GM12878 (cell line): ENCODE data around the gene USF3. TPM values are rescaled to one million over a fixed set of nuclear protein-coding genes. Genes with fewer than 3 reads are reported as not detected.

ENCODE experiments used
- BHLHE40 ChIP-seq, 2 experiments: fragments of 450-650 bp in 1 of 2; IDR thresholded peaks; 2 replicates each; pipeline ENCODE4 v1.6.1; 2011 to 2017; ENCODE audit warnings: low read depth in 2 of 2, borderline replicate concordance in 1 of 2, improper control_type of control experiment in 1 of 2, low read length in 1 of 2, mild to moderate bottlenecking in 1 of 2
- CHD2 ChIP-seq: IDR thresholded peaks from 2 replicates; pipeline ENCODE4 v1.6.1; 2011; ENCODE audit warnings: low read depth, low read length, improper control_type of control experiment, borderline replicate concordance
- EGR1 ChIP-seq, 2 experiments: IDR thresholded peaks; 1 replicate in 1 of 2; 2 replicates in 1 of 2; pipeline ENCODE4 v1.6.1; 2011 to 2012; ENCODE audit warnings: low read depth in 2 of 2, low read length in 2 of 2, borderline replicate concordance in 1 of 2, mild to moderate bottlenecking in 1 of 2, moderate library complexity in 1 of 2
- HDGF ChIP-seq: fragments of 450-650 bp; IDR thresholded peaks from 2 replicates; pipeline ENCODE4 v1.6.1; 2016; ENCODE audit warnings: antibody characterized with exemption
- IRF4 ChIP-seq: IDR thresholded peaks from 2 replicates; pipeline ENCODE4 v1.6.1; 2011; ENCODE audit warnings: low read depth, low read length
- JUNB ChIP-seq: IDR thresholded peaks from 2 replicates; pipeline ENCODE4 v1.6.1; 2016; ENCODE audit warnings: antibody characterized with exemption, mild to moderate bottlenecking
- LARP7 ChIP-seq: fragments of 450-650 bp; IDR thresholded peaks from 2 replicates; pipeline ENCODE4 v1.6.1; 2017; ENCODE audit warnings: mild to moderate bottlenecking
- MTA3 ChIP-seq: IDR thresholded peaks from 2 replicates; pipeline ENCODE4 v1.6.1; 2012; ENCODE audit warnings: low read length, inconsistent platforms, borderline replicate concordance
- NFIC ChIP-seq: IDR thresholded peaks from 2 replicates; pipeline ENCODE4 v1.6.1; 2012; ENCODE audit warnings: low read depth, mild to moderate bottlenecking, inconsistent platforms, low read length, moderate library complexity
- NFXL1 ChIP-seq: fragments of 450-650 bp; IDR thresholded peaks from 2 replicates; pipeline ENCODE4 v1.6.1; 2017; ENCODE audit warnings: antibody characterized with exemption, mild to moderate bottlenecking, borderline replicate concordance
- STAT1 ChIP-seq: fragments of 450-650 bp; conservative IDR thresholded peaks from 2 replicates; pipeline ENCODE4 v1.6.1; 2014; ENCODE audit warnings: antibody characterized with exemption, mild to moderate bottlenecking
- TCF7 ChIP-seq: IDR thresholded peaks from 2 replicates; pipeline ENCODE4 v1.6.1; 2014; ENCODE audit warnings: antibody characterized with exemption, borderline replicate concordance
- ZBED1 ChIP-seq: IDR thresholded peaks from 2 replicates; pipeline ENCODE4 v1.6.1; 2016; ENCODE audit warnings: borderline replicate concordance
- ZNF274 ChIP-seq: IDR thresholded peaks from one replicate; pipeline ENCODE4 v1.8.0; 2011; ENCODE audit not compliant: insufficient read length, insufficient read depth
- ZNF622 ChIP-seq: fragments of 450-650 bp; IDR thresholded peaks from 2 replicates; pipeline ENCODE4 v1.6.1; 2017; ENCODE audit warnings: mild to moderate bottlenecking, inconsistent platforms
- ZSCAN29 ChIP-seq: fragments of 450-650 bp; IDR thresholded peaks from 2 replicates; pipeline ENCODE4 v1.6.1; 2017; ENCODE audit warnings: mild to moderate bottlenecking, moderate library complexity
- ZZZ3 ChIP-seq: IDR thresholded peaks from 2 replicates; pipeline ENCODE4 v1.6.1; 2011; ENCODE audit warnings: low read depth; ENCODE audit not compliant: control insufficient read depth, insufficient read length
- polyA plus RNA-seq, 11 experiments: library from polyadenylated mRNA; depleted of rRNA in 4 of 11; unstranded in 6 of 11; stranded (reverse) in 5 of 11; fragments of >200 nt; fragmentation: Nextera tagmentation in 4 of 11; fragmentation: Illumina TruSeq in 1 of 11; extraction: Ambion mirVana in 4 of 11; extraction: Trizol in 1 of 11; gene quantifications; 1 replicate in 1 of 11; 2 replicates in 10 of 11; pipeline versions ENCODE4 v1.2.1 to v1.2.3, GENCODE V29; 2011 to 2016; ENCODE audit warnings: inconsistent platforms in 2 of 11, missing spikeins in 2 of 11, low read depth in 1 of 11
- total RNA-seq, 4 experiments: library from RNA; depleted of rRNA in 3 of 4; stranded (reverse); fragments of >200 nt in 3 of 4; fragmentation: Illumina TruSeq in 1 of 4; extraction: Trizol in 1 of 4; gene quantifications; 2 replicates each; pipeline versions ENCODE4 v1.2.1 to v1.2.3, GENCODE V29; 2013 to 2021
- TF ChIP-seq, protein P1 (sequence below): fragments of 450-650 bp; IDR thresholded peaks from 2 replicates; pipeline ENCODE4 v1.6.1; 2017; ENCODE audit warnings: mild to moderate bottlenecking, moderate library complexity
- TF ChIP-seq, protein P2 (sequence below): IDR thresholded peaks from 2 replicates; pipeline ENCODE4 v1.6.1; 2011; ENCODE audit warnings: borderline replicate concordance, low read depth, mild to moderate bottlenecking, moderate library complexity, low read length; ENCODE audit not compliant: insufficient read depth, poor library complexity, severe bottlenecking
- TF ChIP-seq, protein P3 (sequence below): fragments of 450-650 bp; IDR thresholded peaks from 2 replicates; pipeline ENCODE4 v1.6.1; 2018; ENCODE audit warnings: borderline replicate concordance, mild to moderate bottlenecking; ENCODE audit not compliant: partially characterized antibody

USF3 gene
- total and polyA plus RNA-seq, 10 of the 15 experiments (the other 5 are each of a cell fraction or from before 2014, with no cell fraction given), result 3.1 to 15.9 (median 7.8) TPM

DNA sequence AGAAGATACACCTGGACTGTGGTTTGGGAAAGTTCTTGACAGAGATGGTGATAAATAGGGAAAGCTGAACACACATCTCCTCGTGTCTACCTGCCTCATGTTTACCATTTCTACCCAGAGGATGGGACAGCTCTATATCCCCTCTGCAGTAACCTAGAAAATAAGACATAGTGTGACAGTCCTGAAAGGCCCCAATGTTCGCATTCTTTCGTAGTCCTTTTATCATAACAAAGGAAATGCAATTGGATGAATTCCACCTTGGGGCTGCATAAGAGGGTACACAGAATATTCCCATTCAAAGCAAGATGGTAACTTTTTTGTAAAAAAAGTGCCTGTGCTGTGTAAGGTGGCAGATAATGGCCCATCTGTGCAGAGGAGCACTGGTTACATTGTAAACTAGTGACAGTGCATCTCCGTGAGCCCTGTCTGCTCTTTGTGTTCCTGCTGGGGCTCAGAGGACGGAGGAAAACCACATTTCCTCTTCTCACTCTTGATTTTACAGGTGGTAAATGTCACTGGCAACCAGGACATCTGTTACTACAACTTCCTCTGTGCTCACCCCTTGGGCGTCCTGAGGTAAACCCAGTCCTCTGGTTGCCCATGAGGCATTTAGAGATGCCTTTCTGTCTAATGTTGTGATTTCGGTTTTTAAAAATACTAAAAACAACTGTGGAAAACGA is 89.8 kb downstream of the USF3 start (continued):
- TF ChIP-seq, protein P1, sequence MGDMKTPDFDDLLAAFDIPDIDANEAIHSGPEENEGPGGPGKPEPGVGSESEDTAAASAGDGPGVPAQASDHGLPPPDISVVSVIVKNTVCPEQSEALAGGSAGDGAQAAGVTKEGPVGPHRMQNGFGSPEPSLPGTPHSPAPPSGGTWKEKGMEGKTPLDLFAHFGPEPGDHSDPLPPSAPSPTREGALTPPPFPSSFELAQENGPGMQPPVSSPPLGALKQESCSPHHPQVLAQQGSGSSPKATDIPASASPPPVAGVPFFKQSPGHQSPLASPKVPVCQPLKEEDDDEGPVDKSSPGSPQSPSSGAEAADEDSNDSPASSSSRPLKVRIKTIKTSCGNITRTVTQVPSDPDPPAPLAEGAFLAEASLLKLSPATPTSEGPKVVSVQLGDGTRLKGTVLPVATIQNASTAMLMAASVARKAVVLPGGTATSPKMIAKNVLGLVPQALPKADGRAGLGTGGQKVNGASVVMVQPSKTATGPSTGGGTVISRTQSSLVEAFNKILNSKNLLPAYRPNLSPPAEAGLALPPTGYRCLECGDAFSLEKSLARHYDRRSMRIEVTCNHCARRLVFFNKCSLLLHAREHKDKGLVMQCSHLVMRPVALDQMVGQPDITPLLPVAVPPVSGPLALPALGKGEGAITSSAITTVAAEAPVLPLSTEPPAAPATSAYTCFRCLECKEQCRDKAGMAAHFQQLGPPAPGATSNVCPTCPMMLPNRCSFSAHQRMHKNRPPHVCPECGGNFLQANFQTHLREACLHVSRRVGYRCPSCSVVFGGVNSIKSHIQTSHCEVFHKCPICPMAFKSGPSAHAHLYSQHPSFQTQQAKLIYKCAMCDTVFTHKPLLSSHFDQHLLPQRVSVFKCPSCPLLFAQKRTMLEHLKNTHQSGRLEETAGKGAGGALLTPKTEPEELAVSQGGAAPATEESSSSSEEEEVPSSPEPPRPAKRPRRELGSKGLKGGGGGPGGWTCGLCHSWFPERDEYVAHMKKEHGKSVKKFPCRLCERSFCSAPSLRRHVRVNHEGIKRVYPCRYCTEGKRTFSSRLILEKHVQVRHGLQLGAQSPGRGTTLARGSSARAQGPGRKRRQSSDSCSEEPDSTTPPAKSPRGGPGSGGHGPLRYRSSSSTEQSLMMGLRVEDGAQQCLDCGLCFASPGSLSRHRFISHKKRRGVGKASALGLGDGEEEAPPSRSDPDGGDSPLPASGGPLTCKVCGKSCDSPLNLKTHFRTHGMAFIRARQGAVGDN, result no peak
- TF ChIP-seq LARP7 (no peak), MTA3 (no peak; the same call in 1 of the 2 replicates), ZBED1 (peak; percentile 35; the same call in 1 of the 2 replicates), ZNF274 (no peak), ZNF622 (no peak), IRF4 (peak; percentile 82), HDGF (no peak), NFXL1 (no peak), TCF7 (no peak), NFIC (peak; percentile 22; the same call in 1 of the 2 replicates), STAT1 (no peak), BHLHE40 (IDR thresholded peaks at IDR 0.05; ENCODE audit: borderline replicate concordance in 1 of 2, low read depth in 2 of 2, low read length in 1 of 2) (no peak), CHD2 (no peak), EGR1 (IDR thresholded peaks at IDR 0.05; ENCODE audit: borderline replicate concordance in 1 of 2, low read depth in 2 of 2, low read length in 2 of 2) (peak in 1 of 2 experiments; percentile 38; a peak in 1 of 3 replicates), JUNB (peak; percentile 62), ZZZ3 (no peak), ZSCAN29 (no peak)
- TF ChIP-seq, protein P2, sequence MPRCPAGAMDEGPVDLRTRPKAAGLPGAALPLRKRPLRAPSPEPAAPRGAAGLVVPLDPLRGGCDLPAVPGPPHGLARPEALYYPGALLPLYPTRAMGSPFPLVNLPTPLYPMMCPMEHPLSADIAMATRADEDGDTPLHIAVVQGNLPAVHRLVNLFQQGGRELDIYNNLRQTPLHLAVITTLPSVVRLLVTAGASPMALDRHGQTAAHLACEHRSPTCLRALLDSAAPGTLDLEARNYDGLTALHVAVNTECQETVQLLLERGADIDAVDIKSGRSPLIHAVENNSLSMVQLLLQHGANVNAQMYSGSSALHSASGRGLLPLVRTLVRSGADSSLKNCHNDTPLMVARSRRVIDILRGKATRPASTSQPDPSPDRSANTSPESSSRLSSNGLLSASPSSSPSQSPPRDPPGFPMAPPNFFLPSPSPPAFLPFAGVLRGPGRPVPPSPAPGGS, result no peak
- TF ChIP-seq, protein P3, sequence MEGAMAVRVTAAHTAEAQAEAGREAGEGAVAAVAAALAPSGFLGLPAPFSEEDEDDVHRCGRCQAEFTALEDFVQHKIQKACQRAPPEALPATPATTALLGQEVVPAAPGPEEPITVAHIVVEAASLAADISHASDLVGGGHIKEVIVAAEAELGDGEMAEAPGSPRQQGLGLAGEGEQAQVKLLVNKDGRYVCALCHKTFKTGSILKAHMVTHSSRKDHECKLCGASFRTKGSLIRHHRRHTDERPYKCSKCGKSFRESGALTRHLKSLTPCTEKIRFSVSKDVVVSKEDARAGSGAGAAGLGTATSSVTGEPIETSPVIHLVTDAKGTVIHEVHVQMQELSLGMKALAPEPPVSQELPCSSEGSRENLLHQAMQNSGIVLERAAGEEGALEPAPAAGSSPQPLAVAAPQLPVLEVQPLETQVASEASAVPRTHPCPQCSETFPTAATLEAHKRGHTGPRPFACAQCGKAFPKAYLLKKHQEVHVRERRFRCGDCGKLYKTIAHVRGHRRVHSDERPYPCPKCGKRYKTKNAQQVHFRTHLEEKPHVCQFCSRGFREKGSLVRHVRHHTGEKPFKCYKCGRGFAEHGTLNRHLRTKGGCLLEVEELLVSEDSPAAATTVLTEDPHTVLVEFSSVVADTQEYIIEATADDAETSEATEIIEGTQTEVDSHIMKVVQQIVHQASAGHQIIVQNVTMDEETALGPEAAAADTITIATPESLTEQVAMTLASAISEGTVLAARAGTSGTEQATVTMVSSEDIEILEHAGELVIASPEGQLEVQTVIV, result no peak
